Suprapubic skin (tissue), 4 donors: ENCODE data around the gene PKNOX1.

Experiments used
- POLR2A ChIP-seq, 2 donors: fragments of 450-650 bp; IDR thresholded peaks; one replicate each; pipeline ENCODE4 v1.6.1; 2017; ENCODE audit warnings: antibody characterized with exemption in 2 of 2, mild to moderate bottlenecking in 2 of 2, moderate library complexity in 2 of 2
- POLR2AphosphoS5 ChIP-seq, 3 donors: sonication (generic); formaldehyde crosslinking; IDR thresholded peaks; one replicate each; pipeline ENCODE4 v1.6.1; 2017; ENCODE audit warnings: antibody characterized with exemption in 3 of 3
- TF ChIP-seq, protein P1 (sequence below), 2 donors: fragments of 200-600 bp in 1 of 2; fragments of 450-650 bp in 1 of 2; sonication (generic) in 1 of 2; IDR thresholded peaks; one replicate each; pipeline ENCODE4 v1.5.1; 2016 to 2019; ENCODE audit warnings: antibody characterized with exemption in 2 of 2, mild to moderate bottlenecking in 1 of 2, moderate library complexity in 1 of 2

GRCh38 chr21:42981862-42982261 lies 7.5 kb downstream of the PKNOX1 start:
- TF ChIP-seq, protein P1, sequence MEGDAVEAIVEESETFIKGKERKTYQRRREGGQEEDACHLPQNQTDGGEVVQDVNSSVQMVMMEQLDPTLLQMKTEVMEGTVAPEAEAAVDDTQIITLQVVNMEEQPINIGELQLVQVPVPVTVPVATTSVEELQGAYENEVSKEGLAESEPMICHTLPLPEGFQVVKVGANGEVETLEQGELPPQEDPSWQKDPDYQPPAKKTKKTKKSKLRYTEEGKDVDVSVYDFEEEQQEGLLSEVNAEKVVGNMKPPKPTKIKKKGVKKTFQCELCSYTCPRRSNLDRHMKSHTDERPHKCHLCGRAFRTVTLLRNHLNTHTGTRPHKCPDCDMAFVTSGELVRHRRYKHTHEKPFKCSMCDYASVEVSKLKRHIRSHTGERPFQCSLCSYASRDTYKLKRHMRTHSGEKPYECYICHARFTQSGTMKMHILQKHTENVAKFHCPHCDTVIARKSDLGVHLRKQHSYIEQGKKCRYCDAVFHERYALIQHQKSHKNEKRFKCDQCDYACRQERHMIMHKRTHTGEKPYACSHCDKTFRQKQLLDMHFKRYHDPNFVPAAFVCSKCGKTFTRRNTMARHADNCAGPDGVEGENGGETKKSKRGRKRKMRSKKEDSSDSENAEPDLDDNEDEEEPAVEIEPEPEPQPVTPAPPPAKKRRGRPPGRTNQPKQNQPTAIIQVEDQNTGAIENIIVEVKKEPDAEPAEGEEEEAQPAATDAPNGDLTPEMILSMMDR (IDR thresholded peaks at IDR 0.05), result no peak
- TF ChIP-seq POLR2A (IDR thresholded peaks at IDR 0.05), result no peak
- TF ChIP-seq POLR2AphosphoS5 (IDR thresholded peaks at IDR 0.05), result no peak
